Endothelial cell of umbilical vein (primary cell): ENCODE measurements around the gene SMIM44. TPM values are rescaled to one million over a fixed set of nuclear protein-coding genes. Genes with fewer than 3 reads are reported as not detected.

Source experiments
- BruUV-seq: library from RNA; stranded (reverse); fragments of 400-500 nt; replicated peaks from 2 replicates; lab custom pipeline; 2021; lab: Mats Ljungman, UMichigan
- CTCF ChIA-PET: fragments of 300-600, 350-600 bp; sonication (Branson Sonifier 250); formaldehyde crosslinking; loops from one replicate; lab custom pipeline; 2021; ENCODE audit warnings: antibody characterized with exemption, inconsistent platforms; lab: Charles Lee
- POLR2A ChIA-PET: fragments of 300-600, 350-600 bp; sonication (Branson Sonifier 250); formaldehyde crosslinking; loops from one replicate; lab custom pipeline; 2021; ENCODE audit warnings: antibody characterized with exemption, inconsistent platforms; lab: Charles Lee
- DNase-seq: peaks from one replicate; pipeline ENCODE4 v3.0.0-alpha.2; 2011; ENCODE audit warnings: low read depth, low spot score
- FAIRE-seq: peaks from 2 replicates; lab custom pipeline; 2011; peaks lifted over from hg19 to GRCh38; lab: Jason Lieb, UNC
- H2AFZ ChIP-seq: 2 replicates; pipeline ENCODE4 v1.6.0; 2012; ENCODE audit warnings: low read depth, low read length, control low read depth, inconsistent platforms
- H3K27ac ChIP-seq: 2 replicates; pipeline ENCODE4 v1.5.1; 2011; ENCODE audit warnings: low read depth, mild to moderate bottlenecking, control low read depth, low read length, moderate library complexity; ENCODE audit not compliant: insufficient read depth
- H3K27me3 ChIP-seq, 2 experiments: 2 replicates each; pipeline versions ENCODE4 v1.6.0 to v1.6.1; 2011; ENCODE audit warnings: low read length in 2 of 2, mixed read lengths in 1 of 2; ENCODE audit not compliant: control insufficient read depth in 2 of 2, insufficient read depth in 2 of 2
- H3K36me3 ChIP-seq, 2 experiments: 2 replicates in 1 of 2; 3 replicates in 1 of 2; pipeline ENCODE4 v1.5.1; 2011; ENCODE audit warnings: low read length in 2 of 2, mild to moderate bottlenecking in 1 of 2, moderate library complexity in 1 of 2; ENCODE audit not compliant: control insufficient read depth in 2 of 2, insufficient read depth in 2 of 2; ENCODE audit errors: extremely low read depth in 1 of 2
- H3K4me1 ChIP-seq: 3 replicates; pipeline ENCODE4 v1.5.1; 2011; ENCODE audit warnings: mild to moderate bottlenecking, low read length; ENCODE audit not compliant: control insufficient read depth, insufficient read depth; ENCODE audit errors: extremely low read depth
- H3K4me2 ChIP-seq: 2 replicates; pipeline ENCODE4 v1.6.1; 2011; ENCODE audit warnings: low read length, control low read depth, mixed read lengths; ENCODE audit not compliant: insufficient read depth
- H3K4me3 ChIP-seq, 3 experiments: fragments of 200-600 bp in 1 of 3; sonication (generic), shearing (Covaris generic) in 1 of 3; replicated peaks in 1 of 3; 2 replicates each; pipeline ENCODE4 v1.5.1; 2011 to 2016; ENCODE audit warnings: control low read depth in 3 of 3, low read length in 3 of 3, mild to moderate bottlenecking in 2 of 3, inconsistent platforms in 1 of 3, low read depth in 1 of 3, moderate library complexity in 1 of 3; ENCODE audit not compliant: insufficient read depth in 1 of 3
- H3K79me2 ChIP-seq: 2 replicates; pipeline ENCODE4 v1.6.0; 2012; ENCODE audit warnings: low read length, inconsistent platforms; ENCODE audit not compliant: control insufficient read depth, insufficient read depth
- H3K9ac ChIP-seq: replicated peaks from 2 replicates; pipeline ENCODE3; 2011; ENCODE audit warnings: low read length, control low read depth; ENCODE audit not compliant: insufficient read depth; ENCODE audit errors: extremely low read depth
- H3K9me1 ChIP-seq: replicated peaks from 3 replicates; pipeline ENCODE4 v1.6.0; 2011; ENCODE audit warnings: mild to moderate bottlenecking, low read length; ENCODE audit not compliant: control insufficient read depth, insufficient read depth; ENCODE audit errors: extremely low read depth
- H3K9me3 ChIP-seq: replicated peaks from 2 replicates; pipeline ENCODE4 v1.5.1; 2012; ENCODE audit warnings: low read length, inconsistent platforms; ENCODE audit not compliant: control insufficient read depth, insufficient read depth
- H4K20me1 ChIP-seq: replicated peaks from 2 replicates; pipeline ENCODE3; 2011; ENCODE audit warnings: mild to moderate bottlenecking, low read length; ENCODE audit not compliant: control insufficient read depth, insufficient read depth; ENCODE audit errors: extremely low read depth
- EZH2 ChIP-seq: IDR thresholded peaks from 2 replicates; pipeline ENCODE4 v1.6.1; 2012; ENCODE audit warnings: borderline replicate concordance, low read depth, mild to moderate bottlenecking, moderate library complexity, low read length, inconsistent platforms; ENCODE audit not compliant: severe bottlenecking
- FOS ChIP-seq: IDR thresholded peaks from 2 replicates; pipeline ENCODE4 v1.6.1; 2011; ENCODE audit warnings: mild to moderate bottlenecking, low read length, moderate library complexity, borderline replicate concordance; ENCODE audit not compliant: insufficient read depth
- GATA2 ChIP-seq: IDR thresholded peaks from 2 replicates; pipeline ENCODE4 v1.7.0; 2011; ENCODE audit warnings: low read depth, mild to moderate bottlenecking, moderate library complexity, mixed read lengths, low read length; ENCODE audit not compliant: insufficient read length, insufficient read depth
- JUN ChIP-seq: IDR thresholded peaks from 2 replicates; pipeline ENCODE4 v1.6.1; 2011; ENCODE audit warnings: borderline replicate concordance, low read depth; ENCODE audit not compliant: insufficient read length, insufficient read depth
- MYC ChIP-seq: IDR thresholded peaks from one replicate; pipeline ENCODE4 v1.6.1; 2011; ENCODE audit warnings: mild to moderate bottlenecking, low read depth, low read length
- POLR2A ChIP-seq: IDR thresholded peaks from 2 replicates; pipeline ENCODE4 v1.6.1; 2012; ENCODE audit warnings: low read depth, mild to moderate bottlenecking, control low read depth, low read length
- POLR2AphosphoS5 ChIP-seq: IDR thresholded peaks from 2 replicates; pipeline ENCODE4 v1.6.1; 2012; ENCODE audit warnings: low read depth, mild to moderate bottlenecking, control low read depth, low read length, moderate library complexity; ENCODE audit not compliant: insufficient read depth
- dilution Hi-C: fragments of 300-500 bp; cut with MboI; formaldehyde crosslinking; loops from one replicate; pipeline ENCODE4 v1.15.0; 2019; ENCODE audit warnings: low sequenced_read_pairs; ENCODE audit not compliant: extremely low pct_ligation_motif_present
- intact Hi-C: fragments of 100-400 bp; cut with micrococcal nuclease; formaldehyde crosslinking; loops from one replicate; pipeline ENCODE4 v1.10.0; 2022
- polyA plus RNA-seq, 4 experiments: library from polyadenylated mRNA; depleted of rRNA in 3 of 4; stranded (reverse) in 3 of 4; unstranded in 1 of 4; fragments of >200 nt; gene quantifications; 2 replicates each; pipeline versions ENCODE4 v1.2.1 to v1.2.3, GENCODE V29; 2011 to 2012; ENCODE audit warnings: missing spikeins in 1 of 4
- total RNA-seq: library from RNA; stranded (reverse); gene quantifications from 2 replicates; pipeline ENCODE4 v1.2.3, GENCODE V29; 2021
- TF ChIP-seq, protein P1 (sequence below): IDR thresholded peaks from 2 replicates; pipeline ENCODE4 v1.6.1; 2011; ENCODE audit not compliant: insufficient read depth, insufficient read length
- TF ChIP-seq, protein P2 (sequence below), 2 donors: IDR thresholded peaks; 1 replicate in 1 of 2; 2 replicates in 1 of 2; pipeline ENCODE4 v1.5.1; 2011; ENCODE audit warnings: low read length in 2 of 2, mild to moderate bottlenecking in 2 of 2, moderate library complexity in 2 of 2, control low read depth in 1 of 2, inconsistent platforms in 1 of 2, low read depth in 1 of 2; ENCODE audit not compliant: insufficient read depth in 1 of 2; ENCODE audit errors: extremely low read depth in 1 of 2

SMIM44 gene
- total and polyA plus RNA-seq, 2 donors (not counting 3 experiments of a cell fraction or from before 2014, with no cell fraction given) = not detected

DNA sequence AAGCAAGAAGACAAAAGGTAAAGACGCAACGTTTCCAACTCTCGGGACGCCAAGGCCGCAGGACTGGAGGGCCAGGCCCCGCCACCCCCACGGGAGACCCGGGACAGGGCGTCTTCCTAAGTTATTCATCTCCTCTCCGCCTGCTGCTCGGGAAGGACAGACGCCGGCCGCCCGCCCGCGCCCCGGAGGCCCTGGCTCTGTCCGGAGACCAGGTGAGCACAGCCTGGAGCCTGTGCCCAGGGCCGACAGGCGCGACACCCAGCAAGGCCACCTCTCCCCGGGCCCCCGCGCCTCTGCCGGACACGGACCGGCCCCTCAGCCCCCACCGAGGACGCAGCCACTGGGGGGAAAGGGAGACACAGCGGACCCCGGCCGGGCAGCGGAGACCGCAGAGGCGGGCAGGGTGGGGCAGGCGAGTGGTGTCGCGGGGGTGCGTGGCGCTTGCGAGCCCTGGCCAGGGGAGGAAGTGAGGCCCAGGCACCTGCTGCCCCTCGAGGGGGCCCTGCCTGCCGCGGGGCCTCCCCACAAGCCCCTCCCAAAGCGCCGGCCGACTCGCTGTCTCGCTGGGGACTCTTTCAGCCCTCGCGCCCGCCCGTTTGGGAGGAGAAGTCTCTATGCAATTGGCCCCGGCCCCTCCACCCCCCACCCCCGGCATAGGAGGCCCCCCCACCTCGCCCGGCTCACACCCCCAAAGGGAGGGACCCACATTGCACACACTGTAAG lies 20.1 kb downstream of the SMIM44 start:
- TF ChIP-seq, protein P1, sequence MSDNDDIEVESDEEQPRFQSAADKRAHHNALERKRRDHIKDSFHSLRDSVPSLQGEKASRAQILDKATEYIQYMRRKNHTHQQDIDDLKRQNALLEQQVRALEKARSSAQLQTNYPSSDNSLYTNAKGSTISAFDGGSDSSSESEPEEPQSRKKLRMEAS = no peak
- no peak for TF ChIP-seq GATA2
- TF ChIP-seq FOS = no peak
- no peak for TF ChIP-seq POLR2A
- no peak for TF ChIP-seq EZH2
- no peak for TF ChIP-seq JUN
- TF ChIP-seq POLR2AphosphoS5 = no peak
- no peak for TF ChIP-seq MYC
- TF ChIP-seq, protein P2, sequence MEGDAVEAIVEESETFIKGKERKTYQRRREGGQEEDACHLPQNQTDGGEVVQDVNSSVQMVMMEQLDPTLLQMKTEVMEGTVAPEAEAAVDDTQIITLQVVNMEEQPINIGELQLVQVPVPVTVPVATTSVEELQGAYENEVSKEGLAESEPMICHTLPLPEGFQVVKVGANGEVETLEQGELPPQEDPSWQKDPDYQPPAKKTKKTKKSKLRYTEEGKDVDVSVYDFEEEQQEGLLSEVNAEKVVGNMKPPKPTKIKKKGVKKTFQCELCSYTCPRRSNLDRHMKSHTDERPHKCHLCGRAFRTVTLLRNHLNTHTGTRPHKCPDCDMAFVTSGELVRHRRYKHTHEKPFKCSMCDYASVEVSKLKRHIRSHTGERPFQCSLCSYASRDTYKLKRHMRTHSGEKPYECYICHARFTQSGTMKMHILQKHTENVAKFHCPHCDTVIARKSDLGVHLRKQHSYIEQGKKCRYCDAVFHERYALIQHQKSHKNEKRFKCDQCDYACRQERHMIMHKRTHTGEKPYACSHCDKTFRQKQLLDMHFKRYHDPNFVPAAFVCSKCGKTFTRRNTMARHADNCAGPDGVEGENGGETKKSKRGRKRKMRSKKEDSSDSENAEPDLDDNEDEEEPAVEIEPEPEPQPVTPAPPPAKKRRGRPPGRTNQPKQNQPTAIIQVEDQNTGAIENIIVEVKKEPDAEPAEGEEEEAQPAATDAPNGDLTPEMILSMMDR (IDR thresholded peaks at IDR 0.05; ENCODE audit: extremely low read depth in 1 of 2, insufficient read depth in 1 of 2, low read depth in 1 of 2, low read length in 2 of 2) = no peak
- H3K4me1 ChIP-seq = peaks cover 20% of the 10 kb centered on the region
- FAIRE-seq (no peak), DNase-seq (no peak)
- intact Hi-C loops = no loop called here
- H3K9ac ChIP-seq = no peak overlapping the region
- BruUV-seq = TSS peak; percentile 12
- no peak overlapping the region for H3K4me2 ChIP-seq
- no peaks in the 10 kb centered on the region for H3K9me3 ChIP-seq
- no peak overlapping the region for H3K4me3 ChIP-seq
- H2AFZ ChIP-seq = no peak overlapping the region
- ChIA-PET CTCF (no interaction called here), POLR2A (no interaction called here)
- H3K36me3 ChIP-seq = peaks cover 0 to 8% of the 10 kb centered on the region in 2 experiments
- H3K27ac ChIP-seq = no peak overlapping the region
- H4K20me1 ChIP-seq = no peaks in the 10 kb centered on the region
- H3K9me1 ChIP-seq = no peaks in the 10 kb centered on the region
- dilution Hi-C loops = no loop called here
- H3K79me2 ChIP-seq = no peaks in the 10 kb centered on the region
- H3K27me3 ChIP-seq = no peaks in the 10 kb centered on the region
